Stimulated activated CD4-positive, alpha-beta T cell treated with anti-CD3 and anti-CD28 coated beads, Interleukin-12 subunit alpha, Interleukin-12 subunit beta, amount 100 ng/mL, for 48 hours (primary cell): ENCODE results near the gene ALPL.

Experiments
- DNase-seq, 3 donors: peaks; one replicate each; pipeline ENCODE4 v3.0.0-alpha.2; 2020; ENCODE audit warnings: low read depth in 2 of 3, low spot score in 1 of 3

Gene ALPL

GRCh38 chr1:21596174-21596573 is 87.0 kb downstream of the ALPL start:
- DNase-seq = no peak

GRCh38 chr1:21596628-21597027 is 87.4 kb downstream of the ALPL start:
- no peak for DNase-seq

GRCh38 chr1:21597753-21598152 is 88.5 kb downstream of the ALPL start:
- DNase-seq = no peak

- DNase-seq = no peak
These were observed 89.2 kb downstream of the ALPL start for GRCh38 chr1:21598417-21598816.

- no peak for DNase-seq
These were observed 89.7 kb downstream of the ALPL start for GRCh38 chr1:21598904-21599303.

- DNase-seq = no peak
These were observed 90.2 kb downstream of the ALPL start for GRCh38 chr1:21599402-21599801.

GRCh38 chr1:21601278-21602048 is 92.2 kb downstream of the ALPL start:
- no peak for DNase-seq

- no peak for DNase-seq
These were observed 94.2 kb downstream of the ALPL start for GRCh38 chr1:21603177-21604138.

- no peak for DNase-seq
These were observed 95.2 kb downstream of the ALPL start for GRCh38 chr1:21604208-21604957.

- no peak for DNase-seq
These were observed 95.9 kb downstream of the ALPL start for GRCh38 chr1:21605012-21605715.

GRCh38 chr1:21605964-21606705 is 96.9 kb downstream of the ALPL start:
- no peak for DNase-seq

- peak; percentile 55 to 68 (median 61) for DNase-seq
These were observed 98.6 kb downstream of the ALPL start for GRCh38 chr1:21607549-21608529.

- no peak for DNase-seq
These were observed 99.6 kb downstream of the ALPL start for GRCh38 chr1:21608798-21609197.

- no peak for DNase-seq
These were observed 100.8 kb downstream of the ALPL start for GRCh38 chr1:21610027-21610426.

GRCh38 chr1:21610989-21611785 is 102.0 kb downstream of the ALPL start:
- no peak for DNase-seq

- DNase-seq = no peak
These were observed 102.8 kb downstream of the ALPL start for GRCh38 chr1:21612057-21612456.

GRCh38 chr1:21613072-21613867 is 104.0 kb downstream of the ALPL start:
- no peak for DNase-seq
